BJ (cell line): ENCODE measurements around the gene ERGIC1. TPM values are rescaled to one million over a fixed set of nuclear protein-coding genes. Genes with fewer than 3 reads are reported as not detected.
"Not testable (repeated sequence)": the region's sequence is repeated elsewhere in the genome, so short reads cannot be mapped to it uniquely, and the experiment has no call there.

ENCODE experiments used
- CTCF ChIA-PET: fragments of 350-600 bp; formaldehyde crosslinking; extraction: SDS; loops from one replicate; lab custom pipeline; 2021; ENCODE audit warnings: antibody characterized with exemption, inconsistent platforms; lab: Yijun Ruan, JAX
- POLR2A ChIA-PET: fragments of 300-600 bp; sonication (Branson Sonifier 250); formaldehyde crosslinking; extraction: SDS; loops from one replicate; lab custom pipeline; 2021; ENCODE audit warnings: antibody characterized with exemption; lab: Charles Lee
- DNase-seq: peaks from one replicate; pipeline ENCODE4 v3.0.0-alpha.2; 2011; ENCODE audit warnings: low read depth
- H3K27me3 ChIP-seq: 2 replicates; pipeline ENCODE4 v1.6.0; 2011; ENCODE audit warnings: low read length; ENCODE audit not compliant: control insufficient read depth, insufficient read depth
- H3K36me3 ChIP-seq: 2 replicates; pipeline ENCODE4 v1.5.1; 2011; ENCODE audit warnings: low read length; ENCODE audit not compliant: control insufficient read depth, insufficient read depth
- H3K4me3 ChIP-seq: 2 replicates; pipeline ENCODE4 v1.5.1; 2011; ENCODE audit warnings: low read depth, mild to moderate bottlenecking, control low read depth, low read length
- CTCF ChIP-seq: IDR thresholded peaks from 2 replicates; pipeline ENCODE4 v1.5.1; 2011; ENCODE audit warnings: low read depth, mild to moderate bottlenecking, control low read depth, inconsistent platforms, low read length, moderate library complexity; ENCODE audit not compliant: insufficient read depth
- polyA minus RNA-seq: library from RNA; depleted of rRNA, polyadenylated mRNA; stranded (reverse); fragments of >200 nt; gene quantifications from 2 replicates; pipeline ENCODE4 v1.2.3, GENCODE V29; 2011; rRNA and poly(A)+ RNA removed
- polyA plus RNA-seq: library from polyadenylated mRNA; depleted of rRNA; stranded (reverse); fragments of >200 nt; gene quantifications from 2 replicates; pipeline ENCODE4 v1.2.3, GENCODE V29; 2011; rRNA removed

Gene ERGIC1, protein sequence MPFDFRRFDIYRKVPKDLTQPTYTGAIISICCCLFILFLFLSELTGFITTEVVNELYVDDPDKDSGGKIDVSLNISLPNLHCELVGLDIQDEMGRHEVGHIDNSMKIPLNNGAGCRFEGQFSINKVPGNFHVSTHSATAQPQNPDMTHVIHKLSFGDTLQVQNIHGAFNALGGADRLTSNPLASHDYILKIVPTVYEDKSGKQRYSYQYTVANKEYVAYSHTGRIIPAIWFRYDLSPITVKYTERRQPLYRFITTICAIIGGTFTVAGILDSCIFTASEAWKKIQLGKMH
- 173 and 216 TPM in 2 replicates for polyA plus RNA-seq
- 173 and 209 TPM in 2 replicates for polyA minus RNA-seq

DNA sequence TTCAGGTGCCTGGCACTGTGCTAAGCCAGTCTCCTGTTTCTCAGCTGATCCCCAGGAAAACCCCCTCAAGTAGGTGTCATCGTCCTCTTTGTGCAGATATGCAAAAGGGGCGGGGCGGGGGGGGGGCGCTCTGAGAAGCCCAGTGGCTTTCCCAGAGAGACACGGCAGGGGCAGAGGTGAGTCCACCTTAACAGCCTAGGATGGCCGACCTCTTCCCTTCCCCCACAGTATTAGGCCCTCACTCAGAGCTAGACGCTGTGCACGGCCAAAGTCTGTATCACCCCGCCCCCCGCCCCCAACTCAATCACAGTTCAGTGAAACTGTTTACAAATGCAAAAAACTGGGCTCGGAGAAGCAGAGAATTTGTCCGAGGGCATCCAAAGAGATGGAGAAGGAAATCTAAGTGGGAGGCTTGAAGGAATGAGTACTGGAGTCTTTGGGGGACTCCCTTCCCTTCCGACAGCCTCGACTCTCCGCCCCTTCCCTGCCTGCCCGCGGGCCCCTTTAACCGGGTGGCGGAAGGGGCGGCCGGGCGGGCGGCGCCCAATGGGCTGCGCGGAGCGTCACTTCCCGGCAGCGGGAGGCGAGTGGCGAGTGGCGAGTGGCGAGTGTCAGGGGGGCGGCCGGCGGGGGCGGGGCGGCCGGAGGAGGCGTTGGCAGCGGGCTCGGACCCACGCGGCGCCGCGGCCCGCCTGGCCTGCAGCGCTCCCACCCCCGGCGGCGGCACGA lies at the start of gene ERGIC1:
ERGIC1 (plus strand) TSS at position 566 of the 729 bp plus-strand sequence; CDS start at position 729, 163 bp downstream.
- CTCF ChIA-PET, result no interaction called here
- Histone ChIP-seq H3K4me3 (peak within 1 kb of the TSS; percentile 92), H3K36me3 (peaks cover 1% of the 10 kb centered on the region; the same call in 1 of the 2 replicates), H3K27me3 (no peaks in the 10 kb centered on the region)
- no peak for DNase-seq
- TF ChIP-seq CTCF, result no peak
- POLR2A ChIA-PET, result no interaction called here

DNA sequence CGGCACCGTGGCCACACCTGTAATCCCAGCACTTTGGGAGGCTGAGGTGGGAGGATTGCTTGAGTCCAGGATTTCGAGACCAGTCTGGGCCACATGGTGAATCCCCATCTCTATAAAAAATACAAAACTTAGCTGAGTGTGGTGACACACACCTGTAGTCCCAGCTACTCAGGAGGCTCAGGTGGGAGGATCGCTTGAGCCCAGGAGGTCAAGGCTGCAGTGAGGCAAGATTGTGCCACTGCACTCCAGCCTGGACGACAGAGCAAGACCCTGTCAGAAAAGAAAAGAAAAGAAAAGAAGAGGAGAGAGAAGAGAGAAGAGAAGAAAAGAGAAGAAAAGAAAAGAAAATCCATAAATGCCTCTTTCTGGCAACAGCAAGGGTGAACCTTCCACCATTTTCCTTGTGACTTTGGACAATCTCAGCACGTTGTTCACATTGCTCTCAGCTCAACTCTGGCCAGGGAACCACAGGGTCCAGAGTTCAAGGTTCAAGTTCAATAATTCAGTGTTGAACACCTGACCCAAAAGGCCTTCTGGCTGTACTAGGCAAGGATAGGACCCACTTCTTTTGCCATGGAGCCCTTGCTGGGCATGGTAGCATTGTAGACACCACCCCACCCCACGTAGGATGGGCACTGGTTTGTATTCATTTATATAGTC lies 48.5 kb upstream of the ERGIC1 start:
- no peak for DNase-seq
- Histone ChIP-seq H3K27me3 (no peaks in the 10 kb centered on the region), H3K4me3 (no peak overlapping the region), H3K36me3 (no peaks in the 10 kb centered on the region)
- ChIA-PET CTCF (no interaction called here), POLR2A (no interaction called here)
- no peak for TF ChIP-seq CTCF

- ChIA-PET CTCF (interaction anchor here (1.1 kb wide), 1 partner anchor 49 kb away, joined by 3 read pairs; no protein-coding TSS in a partner anchor), POLR2A (no interaction called here)
- no peak for TF ChIP-seq CTCF
Measured at GRCh38 chr5:172786736-172787462, 47.2 kb upstream of the ERGIC1 start.

DNA sequence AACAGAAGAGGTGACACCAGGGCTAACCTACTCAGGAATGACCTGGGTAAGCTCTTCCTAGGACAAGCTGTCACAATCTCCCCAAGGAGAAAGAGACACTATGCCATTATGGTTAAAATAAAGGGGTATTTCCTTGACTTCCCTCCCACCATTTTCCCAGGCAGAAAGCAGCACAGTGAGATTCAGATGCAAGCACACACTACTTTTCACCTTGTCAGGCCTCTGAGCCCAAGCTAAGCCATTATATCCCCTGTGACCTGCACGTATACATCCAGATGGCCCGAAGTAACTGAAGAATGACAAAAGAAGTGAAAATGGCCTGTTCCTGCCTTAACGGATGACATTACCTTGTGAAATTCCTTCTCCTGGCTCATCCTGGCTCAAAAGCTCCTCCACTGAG lies 46.5 kb upstream of the ERGIC1 start:
- H3K36me3 ChIP-seq, H3K27me3 ChIP-seq, H3K4me3 ChIP-seq, DNase-seq, POLR2A ChIA-PET: not testable (repeated sequence)
- CTCF ChIA-PET, result interaction anchor here (1.1 kb wide), 1 partner anchor 48 kb away, joined by 3 read pairs; no protein-coding TSS in a partner anchor

More at GRCh38 chr5:172786736-172787462, 47.2 kb upstream of the ERGIC1 start:
- Histone ChIP-seq H3K36me3 (no peaks in the 10 kb centered on the region), H3K27me3 (no peaks in the 10 kb centered on the region), H3K4me3 (no peak overlapping the region)
- no peak for DNase-seq
